GM19043 (cell line): ENCODE results near the gene KIAA1671.

ENCODE experiments used
- ATAC-seq: cut with Tn5 transposase; IDR thresholded peaks from one replicate; pipeline ENCODE4 v1.9.1; 2021; ENCODE audit warnings: low read depth; ENCODE audit not compliant: unreplicated experiment

KIAA1671 gene

GRCh38 chr22:25134451-25134850, 181.9 kb downstream of the KIAA1671 start:
- ATAC-seq, result no peak

GRCh38 chr22:25136953-25137576, 184.5 kb downstream of the KIAA1671 start:
- ATAC-seq, result no peak

DNA sequence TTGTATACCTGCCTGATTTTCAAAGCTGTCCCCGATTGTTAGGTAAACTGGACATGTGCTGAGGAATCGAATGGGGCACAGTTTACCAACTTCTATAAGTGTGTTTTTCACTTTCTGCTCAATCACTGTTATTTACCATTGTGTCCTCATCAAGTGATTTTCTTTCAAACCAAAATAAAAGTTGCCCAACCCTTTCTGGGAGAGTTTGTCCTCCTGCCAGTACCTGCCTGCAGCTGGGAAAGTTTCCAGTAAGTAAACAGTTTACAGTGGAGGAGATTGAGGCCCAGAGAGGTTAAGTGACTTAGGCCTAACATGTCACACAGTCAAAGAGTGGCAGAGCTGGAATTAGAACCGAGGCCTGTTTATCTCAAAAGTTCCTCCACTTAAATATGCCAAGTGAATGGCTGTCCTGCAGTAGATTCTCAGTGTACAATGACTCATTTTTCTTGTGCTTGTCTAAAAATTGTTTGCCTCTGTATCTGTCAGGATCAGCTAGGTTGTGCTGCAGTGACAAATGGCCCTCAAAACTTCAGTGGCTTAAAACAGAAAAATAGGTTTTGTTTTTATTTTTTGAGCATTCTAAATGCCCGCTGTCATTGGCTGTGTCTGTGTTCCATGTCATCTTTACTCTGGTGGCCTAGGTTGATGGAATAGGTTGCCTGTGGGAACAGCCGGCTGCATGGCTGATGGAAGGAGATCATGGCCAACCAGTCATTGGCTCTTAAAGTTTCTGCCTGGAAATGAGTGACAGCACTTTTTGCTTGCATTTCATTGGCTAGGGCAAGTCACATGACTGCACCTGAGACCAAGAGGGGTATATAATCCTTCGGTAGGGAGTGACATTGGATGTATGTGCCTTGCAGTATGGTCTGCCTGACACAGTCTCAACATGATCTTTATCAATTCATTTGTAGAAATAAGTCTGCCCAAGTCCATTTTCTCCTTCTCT, 185.3 kb downstream of the KIAA1671 start:
- ATAC-seq, result no peak

- no peak for ATAC-seq
Observed at GRCh38 chr22:25139062-25139461, 186.5 kb downstream of the KIAA1671 start.

DNA sequence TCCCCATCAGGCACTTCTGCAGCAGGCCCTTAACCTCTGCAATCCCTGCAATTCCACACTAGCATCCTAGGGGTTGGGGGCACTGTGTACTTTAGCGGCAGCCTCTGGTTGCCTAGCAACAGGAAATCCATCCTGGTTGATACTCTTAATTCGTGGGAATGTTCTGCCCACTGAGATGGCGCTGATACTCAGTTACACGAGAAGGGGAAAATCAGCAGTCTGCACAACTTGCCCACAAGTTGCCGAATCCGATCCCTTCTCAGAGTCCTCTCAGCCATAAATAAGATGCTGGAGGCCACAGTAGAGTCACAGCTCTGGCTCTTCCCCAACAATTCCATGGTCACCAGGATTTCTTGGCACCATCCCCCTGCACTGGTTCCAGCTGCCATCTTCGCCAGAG, 189.6 kb downstream of the KIAA1671 start:
- ATAC-seq, result no peak

DNA sequence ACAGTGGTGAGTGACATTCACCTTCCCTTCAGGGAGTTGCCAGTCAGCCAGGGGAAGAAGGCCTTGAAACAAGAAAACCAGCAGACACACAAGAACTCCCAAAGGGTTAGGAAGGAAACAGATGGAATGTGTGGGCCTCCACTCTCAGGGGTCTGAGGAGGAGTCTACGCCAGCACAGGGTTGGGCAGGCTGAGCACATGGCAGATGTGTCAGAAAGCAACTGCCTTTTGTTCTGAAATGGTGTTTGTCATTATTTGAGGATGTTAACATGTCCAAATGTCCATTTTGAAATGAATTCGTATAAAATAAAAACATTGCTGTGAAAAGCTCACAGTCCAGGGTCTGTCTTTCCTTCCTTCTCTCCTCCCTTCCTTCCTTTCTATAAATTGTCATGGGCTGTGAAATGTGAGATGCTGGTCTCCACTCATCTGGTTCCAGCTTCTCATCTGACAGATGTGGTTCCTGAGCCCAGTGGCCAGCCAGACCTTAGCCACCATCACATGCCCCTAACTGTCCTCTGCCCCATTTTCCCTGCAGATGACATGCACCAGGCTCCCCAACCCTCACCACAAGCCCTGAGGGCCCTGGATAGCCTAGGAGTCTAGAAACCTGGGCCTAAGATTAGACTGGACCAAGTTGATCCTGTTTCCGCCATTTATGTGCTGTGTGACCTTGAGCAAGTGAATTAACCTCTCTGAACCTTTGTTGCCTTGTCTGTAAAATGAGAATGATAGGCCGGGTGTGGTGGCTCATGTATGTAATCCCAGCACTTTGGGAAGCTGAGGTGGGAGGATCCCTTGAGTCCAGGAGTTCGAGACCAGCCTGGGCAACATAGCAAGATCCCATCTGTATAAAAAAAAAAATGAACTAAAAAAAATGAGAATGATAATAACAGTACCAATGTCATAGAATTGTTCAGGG, 190.9 kb downstream of the KIAA1671 start:
- ATAC-seq, result no peak

DNA sequence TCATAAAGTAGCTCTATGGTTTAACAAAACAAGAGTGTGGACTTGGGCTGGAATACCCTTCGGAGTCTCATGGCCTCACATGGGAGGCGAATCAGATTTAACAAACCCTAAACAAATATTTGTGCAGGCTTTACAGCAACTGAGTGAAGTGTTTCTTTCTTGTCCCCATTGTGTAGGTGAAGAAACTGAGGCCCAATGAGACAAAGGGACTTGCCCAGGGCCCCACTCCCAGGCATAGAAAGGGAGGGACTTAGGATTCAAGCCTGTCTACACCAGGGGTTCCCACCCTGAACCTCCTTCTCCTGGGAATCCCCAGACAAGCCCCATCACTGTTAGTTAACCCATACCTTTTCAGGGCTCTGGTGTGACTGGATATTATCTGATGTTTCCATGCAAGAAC, 192.0 kb downstream of the KIAA1671 start:
- no peak for ATAC-seq

- no peak for ATAC-seq
Observed at GRCh38 chr22:25146307-25146706, 193.8 kb downstream of the KIAA1671 start.

GRCh38 chr22:25146906-25147641, 194.6 kb downstream of the KIAA1671 start:
- no peak for ATAC-seq

GRCh38 chr22:25147642-25147928, 195.1 kb downstream of the KIAA1671 start:
- no peak for ATAC-seq

- no peak for ATAC-seq
Observed at GRCh38 chr22:25148149-25148691, 195.7 kb downstream of the KIAA1671 start.

DNA sequence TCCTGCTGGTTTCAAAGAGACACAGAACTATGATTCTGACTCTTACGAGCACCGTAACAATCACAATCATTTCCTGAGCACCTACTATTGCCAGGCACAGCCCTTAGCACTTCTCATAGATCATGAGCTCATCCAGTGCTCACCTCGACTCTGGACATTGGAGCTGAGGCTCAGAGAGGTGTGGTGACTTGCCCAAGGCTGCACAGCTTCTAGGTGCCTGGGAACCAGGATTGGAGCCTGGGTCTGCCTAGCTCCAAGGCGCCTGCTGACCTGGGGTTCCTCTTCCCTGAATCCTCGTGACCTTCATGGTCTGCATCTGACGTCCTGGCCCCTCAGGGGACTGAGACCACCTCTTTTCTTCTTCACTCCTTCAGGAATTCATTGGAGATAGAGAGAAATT, 196.5 kb downstream of the KIAA1671 start:
- no peak for ATAC-seq

- ATAC-seq, result no peak
Observed at GRCh38 chr22:25153961-25154666, 201.6 kb downstream of the KIAA1671 start.

GRCh38 chr22:25154667-25154999, 202.1 kb downstream of the KIAA1671 start:
- no peak for ATAC-seq

DNA sequence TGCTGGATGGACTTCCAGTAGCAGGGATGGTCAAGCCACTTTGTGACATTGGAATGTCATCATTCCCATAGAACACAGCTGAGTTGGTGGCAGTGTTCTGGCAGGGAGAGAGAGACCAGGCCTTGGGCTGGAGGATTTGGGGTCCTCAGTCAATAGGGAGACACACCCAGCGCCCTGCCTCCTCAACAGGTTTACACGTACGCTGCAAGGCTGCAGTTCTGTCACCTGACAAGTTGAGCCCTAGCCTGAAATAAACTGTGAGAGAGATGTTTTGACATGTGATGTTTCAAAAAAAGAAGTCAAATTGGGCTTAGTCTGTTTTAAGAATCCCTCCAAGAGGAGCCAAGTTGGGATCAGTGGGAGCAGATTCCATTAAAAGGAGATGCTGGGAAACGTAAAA, 204.2 kb downstream of the KIAA1671 start:
- no peak for ATAC-seq

GRCh38 chr22:25159028-25159427, 206.5 kb downstream of the KIAA1671 start:
- no peak for ATAC-seq

GRCh38 chr22:25160120-25160996, 207.8 kb downstream of the KIAA1671 start:
- ATAC-seq, result no peak

GRCh38 chr22:25161017-25161915, 208.8 kb downstream of the KIAA1671 start:
- no peak for ATAC-seq
